Progenitor cell of endocrine pancreas (in vitro differentiated cells): ENCODE results near the gene HMX2. TPM values are rescaled to one million over a fixed set of nuclear protein-coding genes. Genes with fewer than 3 reads are reported as not detected.

Experiments used
- DNase-seq: peaks from one replicate; pipeline ENCODE4 v3.0.0; 2021; ENCODE audit warnings: low spot score; ENCODE audit not compliant: unreplicated experiment
- H3K27ac Mint-ChIP-seq: 2 replicates; pipeline ENCODE4 v1.8.0; 2021; ENCODE audit warnings: mild to moderate bottlenecking, moderate library complexity, mixed read lengths
- H3K27me3 Mint-ChIP-seq: 2 replicates; pipeline ENCODE4 v1.8.0; 2021; ENCODE audit warnings: mixed read lengths
- H3K36me3 Mint-ChIP-seq: 2 replicates; pipeline ENCODE4 v1.8.0; 2022; ENCODE audit warnings: mixed read lengths; ENCODE audit not compliant: insufficient read depth
- H3K4me1 Mint-ChIP-seq: 2 replicates; pipeline ENCODE4 v1.8.0; 2021; ENCODE audit warnings: low read depth, mixed read lengths
- H3K4me3 Mint-ChIP-seq: 2 replicates; pipeline ENCODE4 v1.8.0; 2021; ENCODE audit warnings: low read depth, mild to moderate bottlenecking, moderate library complexity, mixed read lengths
- H3K9me3 Mint-ChIP-seq: 2 replicates; pipeline ENCODE4 v1.8.0; 2021; ENCODE audit warnings: low read depth, mixed read lengths
- CTCF ChIP-seq: fragments of 200-600 bp; sonication (generic); IDR thresholded peaks from one replicate; pipeline ENCODE4 v1.5.0; 2021; ENCODE audit warnings: antibody characterized with exemption, mild to moderate bottlenecking; ENCODE audit not compliant: unreplicated experiment
- total RNA-seq: library from RNA; stranded (reverse); gene quantifications from 2 replicates; pipeline ENCODE4 v1.2.1, GENCODE V29; 2021

Gene HMX2
- total RNA-seq, 1 donor from 2014 or later, result not detected

DNA sequence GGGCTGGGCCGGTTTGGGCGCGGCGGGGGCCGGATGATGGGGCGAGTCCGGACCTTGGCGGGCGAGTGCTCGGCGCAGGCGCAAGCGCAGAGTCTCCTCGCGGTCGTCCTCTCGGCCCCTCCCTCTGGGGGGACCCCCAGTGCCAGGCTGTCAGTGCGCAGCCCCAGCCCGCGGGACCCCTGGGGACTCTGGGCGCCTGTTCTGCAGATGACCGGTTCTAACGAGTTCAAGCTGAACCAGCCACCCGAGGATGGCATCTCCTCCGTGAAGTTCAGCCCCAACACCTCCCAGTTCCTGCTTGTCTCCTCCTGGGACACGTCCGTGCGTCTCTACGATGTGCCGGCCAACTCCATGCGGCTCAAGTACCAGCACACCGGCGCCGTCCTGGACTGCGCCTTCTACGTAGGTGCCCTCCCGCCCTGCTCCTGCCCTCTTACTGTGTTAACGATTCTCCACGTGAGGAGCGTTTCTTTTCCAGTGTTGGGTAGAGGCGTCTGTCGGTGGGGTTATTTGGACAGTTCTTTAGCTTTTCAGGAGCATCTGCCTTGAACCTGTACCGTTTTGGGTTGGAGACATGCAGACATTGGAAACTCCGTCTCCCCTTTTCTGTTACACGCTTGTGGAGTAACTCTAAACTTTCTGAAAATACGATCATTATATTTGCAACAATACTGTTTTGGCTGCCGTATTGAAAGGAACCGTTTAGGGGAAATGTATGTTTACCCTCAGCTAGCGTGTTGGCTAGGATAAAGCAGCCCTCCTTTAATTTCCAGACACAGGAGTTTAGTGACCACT lies 7.0 kb downstream of the HMX2 start:
- peak overlapping the region; percentile 100 for H3K4me3 Mint-ChIP-seq
- peak overlapping the region; percentile 98 for H3K27ac Mint-ChIP-seq
- H3K27me3 Mint-ChIP-seq, result peaks cover 39% of the 10 kb centered on the region
- no peaks in the 10 kb centered on the region for H3K9me3 Mint-ChIP-seq
- H3K4me1 Mint-ChIP-seq, result peaks cover 19% of the 10 kb centered on the region
- peaks cover 13% of the 10 kb centered on the region for H3K36me3 Mint-ChIP-seq
- TF ChIP-seq CTCF, result no peak
- DNase-seq, result peak; percentile 41

- Mint-ChIP-seq H3K4me1 (peaks cover 15% of the 10 kb centered on the region), H3K36me3 (peaks cover 16% of the 10 kb centered on the region), H3K27ac (no peak overlapping the region), H3K9me3 (no peaks in the 10 kb centered on the region), H3K4me3 (no peak overlapping the region), H3K27me3 (peaks cover 28% of the 10 kb centered on the region)
- TF ChIP-seq CTCF, result no peak
- DNase-seq, result no peak
These were observed 8.1 kb downstream of the HMX2 start for GRCh38 chr10:123156078-123156477.

DNA sequence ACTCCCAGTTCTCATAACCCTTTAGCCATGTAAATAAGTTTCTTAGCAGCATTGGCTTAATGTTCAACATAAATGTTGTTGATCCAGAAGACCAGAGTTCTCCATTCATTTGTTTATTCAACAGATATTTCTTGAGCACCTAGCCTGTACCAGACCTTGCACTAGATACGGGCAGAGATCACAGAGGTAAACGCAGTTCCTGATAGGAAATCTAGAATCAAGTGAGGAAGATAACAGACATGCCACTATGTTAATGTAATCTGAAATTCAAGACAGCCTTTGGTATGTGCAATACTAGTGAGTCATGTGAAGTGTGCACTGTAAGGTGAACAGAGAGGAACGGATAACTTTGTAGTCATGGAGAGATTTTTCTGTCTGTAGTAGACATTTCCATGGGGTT lies 9.3 kb downstream of the HMX2 start:
- Mint-ChIP-seq H3K9me3 (no peaks in the 10 kb centered on the region), H3K4me3 (no peak overlapping the region), H3K27me3 (peaks cover 16% of the 10 kb centered on the region), H3K27ac (no peak overlapping the region), H3K4me1 (peaks cover 13% of the 10 kb centered on the region), H3K36me3 (peaks cover 23% of the 10 kb centered on the region)
- no peak for DNase-seq
- TF ChIP-seq CTCF, result no peak

- no peak for DNase-seq
- H3K36me3 Mint-ChIP-seq, result peaks cover 23% of the 10 kb centered on the region
- TF ChIP-seq CTCF, result no peak
- no peak overlapping the region for H3K27ac Mint-ChIP-seq
- H3K4me1 Mint-ChIP-seq, result peaks cover 13% of the 10 kb centered on the region
- H3K4me3 Mint-ChIP-seq, result no peak overlapping the region
- H3K9me3 Mint-ChIP-seq, result no peaks in the 10 kb centered on the region
- H3K27me3 Mint-ChIP-seq, result peaks cover 1% of the 10 kb centered on the region
These were observed 10.7 kb downstream of the HMX2 start for GRCh38 chr10:123158682-123159081.

DNA sequence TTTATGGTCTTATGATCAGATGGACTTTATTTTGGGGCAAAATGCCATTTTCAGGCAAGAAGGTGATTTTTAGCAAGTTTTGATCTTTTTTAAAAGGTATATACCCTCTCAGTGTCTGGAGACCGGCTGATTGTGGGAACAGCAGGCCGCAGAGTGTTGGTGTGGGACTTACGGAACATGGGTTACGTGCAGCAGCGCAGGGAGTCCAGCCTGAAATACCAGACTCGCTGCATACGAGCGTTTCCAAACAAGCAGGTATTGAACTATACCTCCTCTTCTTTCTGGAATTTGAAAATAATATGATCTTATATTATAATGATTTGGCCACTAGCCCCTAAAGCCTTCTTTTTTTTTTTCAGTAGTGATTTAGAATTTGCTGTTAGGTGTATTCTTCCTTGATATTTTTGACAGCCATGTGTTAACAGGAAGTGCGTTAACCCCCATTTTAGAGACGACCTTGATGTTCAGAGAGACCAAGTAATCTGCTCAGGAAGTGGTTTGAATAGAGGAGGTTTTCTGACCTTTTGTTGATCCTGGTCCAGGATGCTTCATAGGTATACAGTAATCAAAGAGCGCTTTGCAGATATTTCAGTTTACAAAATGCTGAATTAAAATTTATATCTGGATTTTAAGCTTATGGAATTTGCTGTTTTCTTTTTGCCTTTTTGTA lies 12.5 kb downstream of the HMX2 start:
- peaks cover 7% of the 10 kb centered on the region for H3K4me1 Mint-ChIP-seq
- no peak for DNase-seq
- no peak overlapping the region for H3K4me3 Mint-ChIP-seq
- H3K27me3 Mint-ChIP-seq, result no peaks in the 10 kb centered on the region
- no peak for TF ChIP-seq CTCF
- H3K9me3 Mint-ChIP-seq, result no peaks in the 10 kb centered on the region
- H3K36me3 Mint-ChIP-seq, result peaks cover 23% of the 10 kb centered on the region
- H3K27ac Mint-ChIP-seq, result no peak overlapping the region
